Thoracic aorta (tissue), 2 donors: ENCODE measurements around the gene MTREX. TPM values are rescaled to one million over a fixed set of nuclear protein-coding genes. Genes with fewer than 3 reads are reported as not detected.

ENCODE experiments used
- ATAC-seq: fragments of 150-250 bp; one replicate; pipeline ENCODE4 v1.8.0; 2017; ENCODE audit warnings: low read depth; ENCODE audit not compliant: insufficient number of reproducible peaks, low FRiP score
- DNase-seq: peaks from one replicate; pipeline ENCODE4 v3.0.0-alpha.2; 2020; ENCODE audit warnings: low spot score
- H3K27ac ChIP-seq, 2 donors: fragments of 200-600 bp; sonication (generic); 1 replicate in 1 of 2; 2 replicates in 1 of 2; pipeline ENCODE4 v1.5.1; 2016; ENCODE audit warnings: mild to moderate bottlenecking in 2 of 2, moderate library complexity in 2 of 2
- H3K27me3 ChIP-seq: fragments of 200-600 bp; sonication (generic); replicated peaks from 2 replicates; pipeline ENCODE4 v1.6.0; 2016; ENCODE audit warnings: mild to moderate bottlenecking; ENCODE audit not compliant: insufficient read depth
- H3K36me3 ChIP-seq: fragments of 200-600 bp; sonication (generic); one replicate; pipeline ENCODE4 v1.5.1; 2016
- H3K4me1 ChIP-seq, 2 donors: fragments of 200-600 bp; sonication (generic); 1 replicate in 1 of 2; 2 replicates in 1 of 2; pipeline versions ENCODE4 v1.5.1 to v1.6.0; 2016; ENCODE audit warnings: low read depth in 2 of 2, mild to moderate bottlenecking in 1 of 2; ENCODE audit not compliant: control insufficient read depth in 1 of 2
- H3K4me3 ChIP-seq: fragments of 200-600 bp; sonication (generic); 2 replicates; pipeline ENCODE4 v1.5.1; 2016; ENCODE audit warnings: mild to moderate bottlenecking
- H3K9me3 ChIP-seq: fragments of 200-600 bp; sonication (generic); 2 replicates; pipeline ENCODE4 v1.5.1; 2016
- CTCF ChIP-seq: fragments of 200-600 bp; sonication (generic); IDR thresholded peaks from one replicate; pipeline ENCODE4 v1.5.1; 2019; ENCODE audit warnings: antibody characterized with exemption
- total RNA-seq, 2 donors: library from RNA; depleted of rRNA; stranded (reverse); fragments of >200 nt; gene quantifications; one replicate each; pipeline versions ENCODE4 v1.1.0 to v1.2.3, GENCODE V29; 2016

Gene MTREX
- total RNA-seq, result 10 to 100 TPM; 42.4 to 61.6 TPM

DNA sequence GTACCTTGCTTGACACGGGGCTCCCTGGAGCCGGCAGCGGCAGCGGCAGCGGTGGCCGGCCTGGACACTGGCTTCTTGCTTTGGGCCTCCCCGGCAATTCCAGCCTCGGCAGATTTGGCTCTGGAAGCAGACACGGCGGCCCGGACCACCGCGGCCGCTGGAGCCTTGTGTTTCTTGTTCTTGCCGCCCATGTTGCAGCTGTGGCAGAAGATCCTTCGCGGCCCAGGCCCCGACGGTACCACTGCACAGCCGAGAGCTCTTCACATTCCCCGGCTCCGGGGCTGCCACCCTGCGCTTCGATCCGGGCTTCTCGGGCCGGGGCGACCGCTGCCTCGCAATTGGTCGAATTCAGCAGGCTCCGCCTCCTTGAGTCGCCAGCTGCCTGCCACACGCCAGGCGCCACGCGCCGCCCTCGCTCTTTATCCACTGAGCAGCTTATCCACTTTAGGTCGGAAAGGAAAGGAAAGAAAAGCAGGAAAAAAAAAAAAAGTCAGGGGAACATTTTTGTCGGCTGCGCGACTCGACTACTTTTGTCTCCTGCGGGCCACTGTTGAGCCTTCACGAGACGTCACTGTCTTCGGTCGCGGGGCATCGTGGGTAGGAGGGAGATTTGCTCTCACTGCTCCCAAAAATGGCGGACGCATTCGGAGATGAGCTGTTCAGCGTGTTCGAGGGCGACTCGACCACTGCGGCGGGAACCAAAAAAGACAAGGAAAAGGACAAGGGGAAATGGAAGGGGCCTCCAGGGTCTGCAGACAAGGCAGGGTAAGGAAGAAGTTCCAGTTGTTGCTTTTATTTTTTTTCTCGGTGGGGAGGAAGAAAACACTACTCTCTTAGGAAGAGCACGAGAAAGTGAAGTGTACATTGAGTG is at the start of gene MTREX, which contains the start of gene DHX29:
Gene MTREX (plus strand): TSS at position 607 of the 871 bp plus-strand sequence. CDS start 25 bp downstream, at position 632.
Gene DHX29 (minus strand): TSS at position 312 of the 871 bp plus-strand sequence. CDS start 121 bp downstream, at position 191.
- DNase-seq (peak; percentile 74), ATAC-seq (peak; percentile 92)
- Histone ChIP-seq H3K36me3 (no peaks in the 10 kb centered on the region), H3K4me1 (peaks cover 52 to 71% of the 10 kb centered on the region in 2 donors), H3K4me3 (peak within 1 kb of the TSS; percentile 88), H3K27me3 (no peaks in the 10 kb centered on the region), H3K27ac (peak within 1 kb of the TSS; percentile 82 to 92), H3K9me3 (no peaks in the 10 kb centered on the region)
- TF ChIP-seq CTCF, result no peak

DNA sequence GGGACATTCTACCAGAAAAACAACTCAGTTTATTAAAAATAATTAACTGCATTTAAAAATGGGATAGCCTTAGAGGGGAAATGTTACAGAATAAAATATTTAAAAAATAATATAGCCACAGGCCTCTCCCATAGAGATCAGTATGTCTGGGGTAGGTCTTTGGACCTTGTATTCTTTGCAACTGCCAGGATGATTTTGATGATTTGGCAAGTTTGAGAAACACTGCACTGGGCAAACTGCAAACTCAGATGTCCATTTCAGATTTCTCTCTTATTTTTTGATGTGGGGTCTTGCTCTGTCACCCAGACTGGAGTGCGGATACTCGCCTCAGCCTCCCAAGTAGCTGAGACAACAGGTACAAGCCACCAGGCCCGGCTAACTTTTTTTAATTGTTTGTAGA is 49.5 kb upstream of the MTREX start:
- Histone ChIP-seq H3K27ac (no peak overlapping the region), H3K36me3 (peaks cover 49% of the 10 kb centered on the region)

GRCh38 chr5:55276771-55277170 is 31.0 kb upstream of the MTREX start:
- Histone ChIP-seq H3K4me1 (no peaks in the 10 kb centered on the region), H3K36me3 (peaks cover 51% of the 10 kb centered on the region), H3K27me3 (no peaks in the 10 kb centered on the region), H3K4me3 (no peak overlapping the region), H3K27ac (no peak overlapping the region), H3K9me3 (no peaks in the 10 kb centered on the region)
- TF ChIP-seq CTCF, result no peak
- ATAC-seq (no peak), DNase-seq (no peak)

More for the DNA sequence above, 49.5 kb upstream of the MTREX start:
- H3K4me3 ChIP-seq, result no peak overlapping the region
- no peaks in the 10 kb centered on the region for H3K27me3 ChIP-seq
- no peak for TF ChIP-seq CTCF
- DNase-seq, result no peak
- H3K4me1 ChIP-seq, result no peaks in the 10 kb centered on the region
- H3K9me3 ChIP-seq, result no peaks in the 10 kb centered on the region
- no peak for ATAC-seq

- no peak overlapping the region for H3K27ac ChIP-seq
- no peak for ATAC-seq
- H3K4me3 ChIP-seq, result no peak overlapping the region
- H3K4me1 ChIP-seq, result no peaks in the 10 kb centered on the region
- no peak for TF ChIP-seq CTCF
- peaks cover 55% of the 10 kb centered on the region for H3K36me3 ChIP-seq
- DNase-seq, result no peak
- H3K9me3 ChIP-seq, result no peaks in the 10 kb centered on the region
- no peaks in the 10 kb centered on the region for H3K27me3 ChIP-seq
These were observed 29.0 kb upstream of the MTREX start for GRCh38 chr5:55278778-55279177.

- Histone ChIP-seq H3K27ac (no peak overlapping the region), H3K27me3 (no peaks in the 10 kb centered on the region), H3K4me1 (no peaks in the 10 kb centered on the region), H3K4me3 (no peak overlapping the region), H3K36me3 (peaks cover 56% of the 10 kb centered on the region), H3K9me3 (no peaks in the 10 kb centered on the region)
- no peak for TF ChIP-seq CTCF
- no peak for ATAC-seq
- DNase-seq, result no peak
These were observed 21.3 kb upstream of the MTREX start for GRCh38 chr5:55286411-55286933.
